NOMO-1 treated with DMSO at 0.1 percent for 48 hours (cell line): ENCODE results near the gene MYRFL.

ENCODE experiments used
- DNase-seq: peaks from one replicate; lab custom pipeline; 2025; ENCODE audit not compliant: unreplicated experiment; lab: John Stamatoyannopoulos, UW

MYRFL gene

GRCh38 chr12:69896653-69897381 is 71.8 kb downstream of the MYRFL start:
- no peak for DNase-seq

- DNase-seq = no peak
Measured at GRCh38 chr12:69897744-69898143, 72.7 kb downstream of the MYRFL start.

GRCh38 chr12:69898236-69898635 is 73.2 kb downstream of the MYRFL start:
- DNase-seq = no peak

GRCh38 chr12:69900720-69901131 is 75.7 kb downstream of the MYRFL start:
- peak; percentile 45 for DNase-seq

GRCh38 chr12:69901221-69901905 is 76.3 kb downstream of the MYRFL start:
- no peak for DNase-seq

GRCh38 chr12:69903548-69903947 is 78.5 kb downstream of the MYRFL start:
- DNase-seq = no peak

- DNase-seq = no peak
Measured at GRCh38 chr12:69904777-69905176, 79.8 kb downstream of the MYRFL start.

- DNase-seq = no peak
Measured at GRCh38 chr12:69905801-69906200, 80.8 kb downstream of the MYRFL start.

GRCh38 chr12:69906411-69907216 is 81.6 kb downstream of the MYRFL start:
- DNase-seq = no peak

GRCh38 chr12:69908203-69908602 is 83.2 kb downstream of the MYRFL start:
- no peak for DNase-seq

GRCh38 chr12:69910694-69911093 is 85.7 kb downstream of the MYRFL start:
- no peak for DNase-seq

GRCh38 chr12:69913526-69913925 is 88.5 kb downstream of the MYRFL start:
- DNase-seq = peak; percentile 6

- DNase-seq = no peak
Measured at GRCh38 chr12:69915964-69916363, 90.9 kb downstream of the MYRFL start.

GRCh38 chr12:69916544-69917235 is 91.7 kb downstream of the MYRFL start:
- DNase-seq = no peak

GRCh38 chr12:69918287-69918686 is 93.3 kb downstream of the MYRFL start:
- DNase-seq = no peak

- DNase-seq = no peak
Measured at GRCh38 chr12:69919495-69919894, 94.5 kb downstream of the MYRFL start.

- no peak for DNase-seq
Measured at GRCh38 chr12:69921831-69922230, 96.8 kb downstream of the MYRFL start.

- DNase-seq = peak; percentile 9
Measured at GRCh38 chr12:69922999-69923398, 98.0 kb downstream of the MYRFL start.

GRCh38 chr12:69925291-69925690 is 100.3 kb downstream of the MYRFL start:
- DNase-seq = no peak

- peak; percentile 71 for DNase-seq
Measured at GRCh38 chr12:69927164-69927563, 102.1 kb downstream of the MYRFL start.

GRCh38 chr12:69929125-69929524 is 104.1 kb downstream of the MYRFL start:
- DNase-seq = no peak
